ENCODE measurements around the gene GRID1.
A peak's percentile ranks its signal among the peaks of the same experiment; 100 is the strongest.

The GRID1 gene

GRCh38 chr10:85901599-85901998 lies 465.0 kb downstream of the GRID1 start:
- no peak for TF ChIP-seq CTCF (IDR thresholded peaks at IDR 0.05; ENCODE audit: low read depth, low read length)
- no peak for DNase-seq (ENCODE audit: low read depth in 2 of 2)
- H3K4me3 ChIP-seq (replicated peaks in 1 of 2; ENCODE audit: low read depth in 2 of 2, low read length in 2 of 2) = no peak overlapping the region

DNA sequence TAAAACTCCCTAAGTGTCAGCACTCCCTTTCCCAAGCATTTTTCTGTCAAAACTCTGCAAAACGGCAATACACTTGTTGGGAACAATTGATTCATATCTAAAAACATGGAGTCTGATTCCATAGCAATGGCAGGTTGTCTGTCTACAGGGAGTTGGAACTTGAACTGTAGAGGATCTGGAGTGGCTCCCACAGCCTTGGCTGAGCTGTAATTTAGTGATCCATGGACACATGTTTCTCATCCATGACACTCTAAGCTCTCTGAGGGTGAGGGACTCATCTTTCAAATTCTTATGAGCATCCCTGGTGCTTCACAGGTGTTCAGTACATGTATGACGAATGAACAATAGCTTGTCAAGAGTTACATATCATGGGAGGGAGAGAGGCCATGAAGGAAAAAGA lies 466.1 kb downstream of the GRID1 start:
- no peak overlapping the region for H3K4me3 ChIP-seq (replicated peaks in 1 of 2; ENCODE audit: low read depth in 2 of 2, low read length in 2 of 2)
- no peak for DNase-seq (ENCODE audit: low read depth in 2 of 2)
- no peak for TF ChIP-seq CTCF (IDR thresholded peaks at IDR 0.05; ENCODE audit: low read depth, low read length)

GRCh38 chr10:85900061-85900460 lies 466.5 kb downstream of the GRID1 start:
- TF ChIP-seq CTCF (IDR thresholded peaks at IDR 0.05; ENCODE audit: low read depth, low read length) = no peak
- no peak overlapping the region for H3K4me3 ChIP-seq (replicated peaks in 1 of 2; ENCODE audit: low read depth in 2 of 2, low read length in 2 of 2)
- DNase-seq (ENCODE audit: low read depth in 2 of 2) = no peak

- no peak overlapping the region for H3K4me3 ChIP-seq (replicated peaks in 1 of 2; ENCODE audit: low read depth in 2 of 2, low read length in 2 of 2)
- DNase-seq (ENCODE audit: low read depth in 2 of 2) = no peak
- TF ChIP-seq CTCF (IDR thresholded peaks at IDR 0.05; ENCODE audit: low read depth, low read length) = no peak
Measured at GRCh38 chr10:85891472-85891871, 475.1 kb downstream of the GRID1 start.

- TF ChIP-seq CTCF (IDR thresholded peaks at IDR 0.05; ENCODE audit: low read depth, low read length) = no peak
- no peak overlapping the region for H3K4me3 ChIP-seq (replicated peaks in 1 of 2; ENCODE audit: low read depth in 2 of 2, low read length in 2 of 2)
- no peak for DNase-seq (ENCODE audit: low read depth in 2 of 2)
Measured at GRCh38 chr10:85888559-85888958, 478.0 kb downstream of the GRID1 start.

GRCh38 chr10:85888004-85888403 lies 478.6 kb downstream of the GRID1 start:
- DNase-seq (ENCODE audit: low read depth in 2 of 2) = peak in 1 of 2 donors; percentile 7
- no peak overlapping the region for H3K4me3 ChIP-seq (replicated peaks in 1 of 2; ENCODE audit: low read depth in 2 of 2, low read length in 2 of 2)
- TF ChIP-seq CTCF (IDR thresholded peaks at IDR 0.05; ENCODE audit: low read depth, low read length) = no peak

DNA sequence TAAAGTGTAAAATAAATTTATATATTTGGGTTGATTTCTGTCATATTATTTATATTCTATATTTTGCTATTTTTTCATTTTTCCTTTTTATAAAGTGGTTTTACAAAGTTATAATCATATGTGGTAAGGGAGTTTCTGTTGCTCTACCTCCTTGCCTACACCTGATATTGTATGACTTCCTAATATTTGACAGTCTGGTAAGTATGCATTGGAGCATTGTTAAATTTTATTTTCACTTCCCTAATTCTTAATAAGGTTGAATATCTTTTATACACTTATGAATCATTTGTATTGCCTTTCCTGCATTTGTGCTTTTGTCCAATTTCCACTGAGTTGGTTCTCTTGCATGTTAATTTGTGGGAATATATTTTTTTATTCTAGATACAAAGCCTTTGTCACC lies 492.4 kb downstream of the GRID1 start:
- DNase-seq (ENCODE audit: low read depth in 2 of 2) = no peak
- H3K4me3 ChIP-seq (replicated peaks in 1 of 2; ENCODE audit: low read depth in 2 of 2, low read length in 2 of 2) = no peak overlapping the region
- no peak for TF ChIP-seq CTCF (IDR thresholded peaks at IDR 0.05; ENCODE audit: low read depth, low read length)
